Measurements from ENCODE around the gene GLT8D2.

Gene GLT8D2

GRCh38 chr12:103997286-103997900 is 52.6 kb downstream of the GLT8D2 start:
- peak; percentile 18 for DNase-seq

GRCh38 chr12:103996595-103996994 is 53.4 kb downstream of the GLT8D2 start:
- DNase-seq, result no peak

GRCh38 chr12:103994235-103994634 is 55.8 kb downstream of the GLT8D2 start:
- no peak for DNase-seq

- DNase-seq, result no peak
Measured at GRCh38 chr12:103986829-103987228, 63.2 kb downstream of the GLT8D2 start.

GRCh38 chr12:103978384-103978982 is 71.5 kb downstream of the GLT8D2 start:
- DNase-seq, result no peak

- no peak for DNase-seq
Measured at GRCh38 chr12:103975368-103975767, 74.6 kb downstream of the GLT8D2 start.

- DNase-seq, result no peak
Measured at GRCh38 chr12:103973909-103974308, 76.1 kb downstream of the GLT8D2 start.

GRCh38 chr12:103969391-103969790 is 80.6 kb downstream of the GLT8D2 start:
- no peak for DNase-seq

- no peak for DNase-seq
Measured at GRCh38 chr12:103966736-103967135, 83.3 kb downstream of the GLT8D2 start.

- peak; percentile 99 for DNase-seq
Measured at GRCh38 chr12:103965590-103966504, 84.1 kb downstream of the GLT8D2 start, which contains the start of gene TDG. Gene TDG, plus strand, starts transcription at chr12:103965872. Its CDS starts 166 bp downstream, at chr12:103966038.

GRCh38 chr12:103965255-103965589 is 84.8 kb downstream of the GLT8D2 start:
- DNase-seq, result no peak

GRCh38 chr12:103964805-103965204 is 85.2 kb downstream of the GLT8D2 start:
- DNase-seq, result no peak

GRCh38 chr12:103962493-103962892 is 87.5 kb downstream of the GLT8D2 start:
- DNase-seq, result no peak

GRCh38 chr12:103960616-103961227 is 89.3 kb downstream of the GLT8D2 start:
- DNase-seq, result no peak

- DNase-seq, result no peak
Measured at GRCh38 chr12:103958621-103959020, 91.4 kb downstream of the GLT8D2 start.

GRCh38 chr12:103957865-103958388 is 92.1 kb downstream of the GLT8D2 start:
- no peak for DNase-seq

- DNase-seq, result no peak
Measured at GRCh38 chr12:103956509-103957027, 93.4 kb downstream of the GLT8D2 start.

- DNase-seq, result no peak
Measured at GRCh38 chr12:103955811-103956508, 94.0 kb downstream of the GLT8D2 start.

- no peak for DNase-seq
Measured at GRCh38 chr12:103952497-103952896, 97.5 kb downstream of the GLT8D2 start.

GRCh38 chr12:103948746-103949406 is 101.1 kb downstream of the GLT8D2 start:
- no peak for DNase-seq

- DNase-seq, result no peak
Measured at GRCh38 chr12:103947871-103948555, 102.0 kb downstream of the GLT8D2 start.
